GM12864 (cell line): Measurements from ENCODE around the gene NIPSNAP3A.

Experiments
- DNase-seq: peaks from one replicate; pipeline ENCODE4 v3.0.0-alpha.2; 2011; ENCODE audit warnings: low read depth
- H3K4me3 ChIP-seq: 2 replicates; pipeline ENCODE4 v1.5.1; 2011; ENCODE audit warnings: mild to moderate bottlenecking, low read depth, low read length, control low read depth
- TF ChIP-seq, protein P1 (sequence below): IDR thresholded peaks from 2 replicates; pipeline ENCODE4 v1.5.1; 2011; ENCODE audit warnings: low read depth, mild to moderate bottlenecking, moderate library complexity, low read length, control low read depth, inconsistent platforms; ENCODE audit errors: missing control alignments

Gene NIPSNAP3A

DNA sequence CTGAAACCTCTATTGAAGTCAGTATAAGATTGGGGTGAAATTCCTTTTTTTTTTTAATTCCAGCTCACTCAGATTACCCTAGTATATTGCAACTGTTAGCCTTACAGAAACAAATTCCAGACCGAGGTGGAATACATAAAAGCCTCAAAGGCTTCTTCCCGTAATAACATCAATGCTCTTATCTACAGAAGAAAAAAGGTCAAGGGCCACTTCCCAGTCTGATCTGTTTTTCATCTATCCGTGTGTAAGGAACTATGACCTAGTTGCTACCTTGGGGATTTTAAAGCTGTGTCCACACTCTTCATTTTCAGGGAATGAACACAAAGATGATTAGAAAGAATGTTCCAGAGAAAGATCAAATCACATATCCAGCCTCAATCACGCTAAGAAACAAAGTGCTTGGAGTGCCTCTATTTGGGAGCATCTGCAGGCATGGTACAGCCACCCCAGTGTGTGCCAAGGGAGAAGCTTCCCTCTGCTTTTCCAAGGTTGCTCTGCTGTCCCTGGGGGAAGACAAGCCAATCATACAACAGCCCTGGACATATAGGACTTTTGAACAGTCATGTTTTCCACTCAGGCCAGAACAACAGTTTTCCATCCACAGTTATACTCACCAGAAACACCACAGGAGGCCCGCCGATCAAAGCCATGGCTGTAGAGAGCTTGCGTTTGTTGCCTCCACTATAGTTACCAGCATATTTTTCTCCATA, 40.0 kb downstream of the NIPSNAP3A start:
- DNase-seq = no peak
- TF ChIP-seq, protein P1, sequence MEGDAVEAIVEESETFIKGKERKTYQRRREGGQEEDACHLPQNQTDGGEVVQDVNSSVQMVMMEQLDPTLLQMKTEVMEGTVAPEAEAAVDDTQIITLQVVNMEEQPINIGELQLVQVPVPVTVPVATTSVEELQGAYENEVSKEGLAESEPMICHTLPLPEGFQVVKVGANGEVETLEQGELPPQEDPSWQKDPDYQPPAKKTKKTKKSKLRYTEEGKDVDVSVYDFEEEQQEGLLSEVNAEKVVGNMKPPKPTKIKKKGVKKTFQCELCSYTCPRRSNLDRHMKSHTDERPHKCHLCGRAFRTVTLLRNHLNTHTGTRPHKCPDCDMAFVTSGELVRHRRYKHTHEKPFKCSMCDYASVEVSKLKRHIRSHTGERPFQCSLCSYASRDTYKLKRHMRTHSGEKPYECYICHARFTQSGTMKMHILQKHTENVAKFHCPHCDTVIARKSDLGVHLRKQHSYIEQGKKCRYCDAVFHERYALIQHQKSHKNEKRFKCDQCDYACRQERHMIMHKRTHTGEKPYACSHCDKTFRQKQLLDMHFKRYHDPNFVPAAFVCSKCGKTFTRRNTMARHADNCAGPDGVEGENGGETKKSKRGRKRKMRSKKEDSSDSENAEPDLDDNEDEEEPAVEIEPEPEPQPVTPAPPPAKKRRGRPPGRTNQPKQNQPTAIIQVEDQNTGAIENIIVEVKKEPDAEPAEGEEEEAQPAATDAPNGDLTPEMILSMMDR = no peak
- no peak overlapping the region for H3K4me3 ChIP-seq

DNA sequence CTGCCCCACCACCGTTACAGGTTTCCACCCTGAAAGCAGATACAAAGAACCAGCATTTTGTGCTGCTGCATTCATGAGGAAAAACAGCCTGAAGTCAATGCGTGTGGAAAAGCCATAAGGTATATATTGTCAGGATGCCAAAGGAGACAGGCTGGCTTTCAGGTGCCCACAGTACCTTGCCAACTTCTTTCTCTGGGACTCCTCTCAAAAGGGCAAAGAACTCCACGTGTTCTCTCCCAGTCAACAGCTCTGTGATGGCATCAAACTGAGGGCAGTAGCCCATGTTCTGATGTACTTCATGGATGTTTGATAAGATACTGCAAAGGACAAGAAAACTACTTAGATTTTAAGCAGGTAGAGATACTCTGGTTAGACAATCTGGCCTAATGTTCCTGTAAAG, 40.8 kb downstream of the NIPSNAP3A start:
- no peak for DNase-seq
- TF ChIP-seq, protein P1 = no peak
- H3K4me3 ChIP-seq = no peak overlapping the region

DNA sequence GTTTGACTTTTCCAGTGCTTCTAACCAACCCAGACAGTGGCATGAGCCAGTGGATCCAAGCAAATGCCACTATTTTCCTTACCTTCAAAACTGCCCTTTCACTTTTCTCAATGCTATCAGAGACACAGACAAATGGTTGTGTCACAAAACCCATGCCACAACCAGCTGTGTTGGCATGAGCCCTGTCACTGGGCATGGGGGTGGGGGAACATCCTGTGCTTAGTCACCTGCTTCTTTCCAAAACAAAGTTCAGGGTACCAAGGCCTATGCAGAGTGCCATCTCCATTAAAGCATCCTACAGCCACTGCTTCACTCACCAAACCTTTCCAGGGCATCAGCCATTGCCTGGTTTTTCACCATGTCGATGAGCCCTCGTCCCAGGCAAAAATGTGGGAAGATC, 46.6 kb downstream of the NIPSNAP3A start:
- no peak overlapping the region for H3K4me3 ChIP-seq
- TF ChIP-seq, protein P1 = no peak
- DNase-seq = no peak

DNA sequence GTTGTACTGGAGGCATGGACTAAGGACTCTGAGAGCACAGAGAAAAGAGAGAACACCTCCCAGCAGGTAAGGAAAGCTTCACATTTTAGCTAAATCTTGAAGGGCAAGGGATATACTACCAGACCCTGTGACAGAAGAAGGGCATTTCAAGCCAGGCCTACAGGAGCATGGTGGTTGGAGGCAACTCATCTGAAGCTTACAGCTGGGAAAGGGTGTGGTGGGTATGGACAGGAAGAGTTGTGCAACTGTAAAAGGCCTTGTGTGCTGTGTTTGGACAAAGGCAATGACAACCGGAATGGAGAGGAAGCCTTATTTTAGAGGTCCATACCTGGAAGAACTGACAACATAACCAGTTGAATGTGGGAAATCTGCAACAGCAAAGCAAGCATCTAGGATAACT, 47.6 kb downstream of the NIPSNAP3A start:
- H3K4me3 ChIP-seq = no peak overlapping the region
- TF ChIP-seq, protein P1 = no peak
- DNase-seq = no peak

DNA sequence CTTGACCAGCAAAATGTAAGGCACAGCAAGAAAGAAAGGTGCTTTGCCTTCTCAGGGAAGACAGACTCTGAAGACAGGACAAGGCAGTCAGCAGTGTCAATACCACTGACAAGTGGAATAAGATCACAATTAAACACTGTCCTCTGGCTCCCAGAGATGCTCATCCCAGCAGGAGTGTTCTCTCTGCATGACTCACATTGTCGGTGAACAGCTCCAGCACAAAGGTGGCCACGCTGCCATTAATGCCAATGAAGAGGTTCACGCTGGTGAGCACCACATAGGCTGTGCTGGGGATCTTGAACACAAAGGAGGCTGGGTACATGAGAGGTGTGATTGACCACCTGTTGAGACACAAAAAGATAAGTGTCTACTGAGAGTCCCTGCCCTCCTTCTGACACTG, 48.4 kb downstream of the NIPSNAP3A start:
- TF ChIP-seq, protein P1 = no peak

DNA sequence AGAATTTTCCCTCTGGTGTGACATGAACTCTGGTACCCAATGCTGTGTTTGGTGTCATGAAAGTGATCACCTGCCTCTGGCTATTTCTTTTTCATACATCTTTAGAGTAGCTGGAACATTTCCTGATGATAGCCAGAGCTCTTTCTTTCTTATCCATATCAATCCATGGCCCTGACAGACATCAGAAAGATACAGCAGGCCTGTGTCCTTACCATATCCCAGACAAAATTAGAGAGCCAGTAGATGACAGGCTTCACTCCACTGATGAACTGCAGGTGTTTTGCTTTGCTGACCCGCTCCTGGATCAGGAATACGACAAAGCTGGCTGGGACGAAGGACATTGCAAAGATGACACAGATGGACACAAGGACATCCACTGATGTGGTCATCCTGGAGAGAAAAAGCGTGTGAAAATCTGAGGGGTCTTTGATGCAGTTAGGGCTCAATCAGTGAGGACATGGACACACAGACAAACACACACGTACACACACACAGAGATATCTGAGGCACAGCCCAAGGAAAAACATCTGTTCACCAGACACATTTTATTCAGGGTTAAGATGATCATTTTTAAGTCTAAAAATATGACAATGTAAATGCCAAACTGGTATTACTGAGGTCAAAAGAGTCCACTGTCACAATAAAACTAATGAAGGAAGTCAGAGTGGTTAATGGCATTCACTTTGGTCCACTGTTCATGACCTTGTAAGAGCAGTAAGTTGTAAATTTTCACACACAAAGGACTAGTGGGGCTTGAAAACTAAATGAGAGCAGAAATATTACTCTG, 50.9 kb downstream of the NIPSNAP3A start:
- H3K4me3 ChIP-seq = no peak overlapping the region
- TF ChIP-seq, protein P1 = no peak
- DNase-seq = no peak

More for the DNA sequence above, 48.4 kb downstream of the NIPSNAP3A start:
- H3K4me3 ChIP-seq = no peak overlapping the region
- no peak for DNase-seq
